HEK293 (cell line): ENCODE measurements around the gene SH3BP2.

Source experiments
- CTCF ChIP-seq: fragments of 450-650 bp; formaldehyde crosslinking; IDR thresholded peaks from 2 replicates; pipeline ENCODE4 v1.5.1; 2016; ENCODE audit warnings: missing biosample characterization, missing genetic modification characterization
- KLF16 ChIP-seq: fragments of 450-650 bp; formaldehyde crosslinking; IDR thresholded peaks from 2 replicates; pipeline ENCODE4 v1.5.1; 2017; ENCODE audit warnings: missing biosample characterization, missing genetic modification characterization
- ZBTB10 ChIP-seq: fragments of 450-650 bp; formaldehyde crosslinking; IDR thresholded peaks from 2 replicates; pipeline ENCODE4 v1.5.1; 2016; ENCODE audit warnings: missing biosample characterization, missing genetic modification characterization
- ZBTB7A ChIP-seq: fragments of 450-650 bp; formaldehyde crosslinking; IDR thresholded peaks from 2 replicates; pipeline ENCODE4 v1.5.1; 2016; ENCODE audit warnings: low read depth, missing biosample characterization, missing genetic modification characterization
- ZNF221 ChIP-seq: fragments of 450-650 bp; formaldehyde crosslinking; IDR thresholded peaks from 2 replicates; pipeline ENCODE4 v1.5.1; 2017; ENCODE audit warnings: missing biosample characterization, missing genetic modification characterization, borderline replicate concordance
- ZNF341 ChIP-seq: fragments of 450-650 bp; formaldehyde crosslinking; IDR thresholded peaks from 2 replicates; pipeline ENCODE4; 2016; ENCODE audit warnings: low read depth, missing biosample characterization, missing genetic modification characterization
- ZNF423 ChIP-seq: fragments of 450-650 bp; formaldehyde crosslinking; IDR thresholded peaks from 2 replicates; pipeline ENCODE4 v1.5.1; 2016; ENCODE audit warnings: missing biosample characterization, missing genetic modification characterization
- ZNF529 ChIP-seq: fragments of 450-650 bp; formaldehyde crosslinking; IDR thresholded peaks from 2 replicates; pipeline ENCODE4 v1.5.1; 2017; ENCODE audit warnings: missing genetic modification characterization, missing biosample characterization; ENCODE audit not compliant: insufficient replicate concordance
- ZNF623 ChIP-seq: fragments of 450-650 bp; formaldehyde crosslinking; IDR thresholded peaks from 2 replicates; pipeline ENCODE4 v1.5.1; 2016; ENCODE audit warnings: missing biosample characterization, missing genetic modification characterization
- TF ChIP-seq, protein P1 (sequence below): fragments of 450-650 bp; formaldehyde crosslinking; IDR thresholded peaks from 2 replicates; pipeline ENCODE4 v1.5.1; 2016; ENCODE audit warnings: missing biosample characterization, missing genetic modification characterization
- TF ChIP-seq, protein P2 (sequence below): fragments of 450-650 bp; formaldehyde crosslinking; IDR thresholded peaks from 2 replicates; pipeline ENCODE4 v1.5.1; 2016; ENCODE audit warnings: missing biosample characterization, missing genetic modification characterization, low read depth

GRCh38 chr4:2756691-2757350, 36.1 kb upstream of the SH3BP2 start:
- no peak for TF ChIP-seq ZNF529 (tag by site-specific recombination)
- TF ChIP-seq ZNF423 (tag by site-specific recombination) = no peak
- TF ChIP-seq CTCF = no peak
- TF ChIP-seq ZBTB7A (tag by site-specific recombination) = no peak
- no peak for TF ChIP-seq ZNF341 (tag by site-specific recombination)
- TF ChIP-seq, protein P1, sequence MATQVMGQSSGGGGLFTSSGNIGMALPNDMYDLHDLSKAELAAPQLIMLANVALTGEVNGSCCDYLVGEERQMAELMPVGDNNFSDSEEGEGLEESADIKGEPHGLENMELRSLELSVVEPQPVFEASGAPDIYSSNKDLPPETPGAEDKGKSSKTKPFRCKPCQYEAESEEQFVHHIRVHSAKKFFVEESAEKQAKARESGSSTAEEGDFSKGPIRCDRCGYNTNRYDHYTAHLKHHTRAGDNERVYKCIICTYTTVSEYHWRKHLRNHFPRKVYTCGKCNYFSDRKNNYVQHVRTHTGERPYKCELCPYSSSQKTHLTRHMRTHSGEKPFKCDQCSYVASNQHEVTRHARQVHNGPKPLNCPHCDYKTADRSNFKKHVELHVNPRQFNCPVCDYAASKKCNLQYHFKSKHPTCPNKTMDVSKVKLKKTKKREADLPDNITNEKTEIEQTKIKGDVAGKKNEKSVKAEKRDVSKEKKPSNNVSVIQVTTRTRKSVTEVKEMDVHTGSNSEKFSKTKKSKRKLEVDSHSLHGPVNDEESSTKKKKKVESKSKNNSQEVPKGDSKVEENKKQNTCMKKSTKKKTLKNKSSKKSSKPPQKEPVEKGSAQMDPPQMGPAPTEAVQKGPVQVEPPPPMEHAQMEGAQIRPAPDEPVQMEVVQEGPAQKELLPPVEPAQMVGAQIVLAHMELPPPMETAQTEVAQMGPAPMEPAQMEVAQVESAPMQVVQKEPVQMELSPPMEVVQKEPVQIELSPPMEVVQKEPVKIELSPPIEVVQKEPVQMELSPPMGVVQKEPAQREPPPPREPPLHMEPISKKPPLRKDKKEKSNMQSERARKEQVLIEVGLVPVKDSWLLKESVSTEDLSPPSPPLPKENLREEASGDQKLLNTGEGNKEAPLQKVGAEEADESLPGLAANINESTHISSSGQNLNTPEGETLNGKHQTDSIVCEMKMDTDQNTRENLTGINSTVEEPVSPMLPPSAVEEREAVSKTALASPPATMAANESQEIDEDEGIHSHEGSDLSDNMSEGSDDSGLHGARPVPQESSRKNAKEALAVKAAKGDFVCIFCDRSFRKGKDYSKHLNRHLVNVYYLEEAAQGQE (tag by site-specific recombination) = no peak
- no peak for TF ChIP-seq ZNF623 (tag by site-specific recombination)
- TF ChIP-seq ZNF221 (tag by site-specific recombination) = no peak
- TF ChIP-seq ZBTB10 (tag by site-specific recombination) = no peak
- TF ChIP-seq, protein P2, sequence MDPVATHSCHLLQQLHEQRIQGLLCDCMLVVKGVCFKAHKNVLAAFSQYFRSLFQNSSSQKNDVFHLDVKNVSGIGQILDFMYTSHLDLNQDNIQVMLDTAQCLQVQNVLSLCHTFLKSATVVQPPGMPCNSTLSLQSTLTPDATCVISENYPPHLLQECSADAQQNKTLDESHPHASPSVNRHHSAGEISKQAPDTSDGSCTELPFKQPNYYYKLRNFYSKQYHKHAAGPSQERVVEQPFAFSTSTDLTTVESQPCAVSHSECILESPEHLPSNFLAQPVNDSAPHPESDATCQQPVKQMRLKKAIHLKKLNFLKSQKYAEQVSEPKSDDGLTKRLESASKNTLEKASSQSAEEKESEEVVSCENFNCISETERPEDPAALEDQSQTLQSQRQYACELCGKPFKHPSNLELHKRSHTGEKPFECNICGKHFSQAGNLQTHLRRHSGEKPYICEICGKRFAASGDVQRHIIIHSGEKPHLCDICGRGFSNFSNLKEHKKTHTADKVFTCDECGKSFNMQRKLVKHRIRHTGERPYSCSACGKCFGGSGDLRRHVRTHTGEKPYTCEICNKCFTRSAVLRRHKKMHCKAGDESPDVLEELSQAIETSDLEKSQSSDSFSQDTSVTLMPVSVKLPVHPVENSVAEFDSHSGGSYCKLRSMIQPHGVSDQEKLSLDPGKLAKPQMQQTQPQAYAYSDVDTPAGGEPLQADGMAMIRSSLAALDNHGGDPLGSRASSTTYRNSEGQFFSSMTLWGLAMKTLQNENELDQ (tag by site-specific recombination) = no peak
- no peak for TF ChIP-seq KLF16 (tag by site-specific recombination)
